Fibroblast of peridontal ligament (primary cell): ENCODE measurements around the gene UBE2Q2.
A peak's percentile ranks its signal among the peaks of the same experiment; 100 is the strongest.
"Not testable (repeated sequence)": the region's sequence is repeated elsewhere in the genome, so short reads cannot be mapped to it uniquely, and the experiment has no call there.

Experiments used
- DNase-seq: peaks from one replicate; pipeline ENCODE4 v3.0.0-alpha.2; 2010; ENCODE audit errors: extremely low read depth

The UBE2Q2 gene

DNA sequence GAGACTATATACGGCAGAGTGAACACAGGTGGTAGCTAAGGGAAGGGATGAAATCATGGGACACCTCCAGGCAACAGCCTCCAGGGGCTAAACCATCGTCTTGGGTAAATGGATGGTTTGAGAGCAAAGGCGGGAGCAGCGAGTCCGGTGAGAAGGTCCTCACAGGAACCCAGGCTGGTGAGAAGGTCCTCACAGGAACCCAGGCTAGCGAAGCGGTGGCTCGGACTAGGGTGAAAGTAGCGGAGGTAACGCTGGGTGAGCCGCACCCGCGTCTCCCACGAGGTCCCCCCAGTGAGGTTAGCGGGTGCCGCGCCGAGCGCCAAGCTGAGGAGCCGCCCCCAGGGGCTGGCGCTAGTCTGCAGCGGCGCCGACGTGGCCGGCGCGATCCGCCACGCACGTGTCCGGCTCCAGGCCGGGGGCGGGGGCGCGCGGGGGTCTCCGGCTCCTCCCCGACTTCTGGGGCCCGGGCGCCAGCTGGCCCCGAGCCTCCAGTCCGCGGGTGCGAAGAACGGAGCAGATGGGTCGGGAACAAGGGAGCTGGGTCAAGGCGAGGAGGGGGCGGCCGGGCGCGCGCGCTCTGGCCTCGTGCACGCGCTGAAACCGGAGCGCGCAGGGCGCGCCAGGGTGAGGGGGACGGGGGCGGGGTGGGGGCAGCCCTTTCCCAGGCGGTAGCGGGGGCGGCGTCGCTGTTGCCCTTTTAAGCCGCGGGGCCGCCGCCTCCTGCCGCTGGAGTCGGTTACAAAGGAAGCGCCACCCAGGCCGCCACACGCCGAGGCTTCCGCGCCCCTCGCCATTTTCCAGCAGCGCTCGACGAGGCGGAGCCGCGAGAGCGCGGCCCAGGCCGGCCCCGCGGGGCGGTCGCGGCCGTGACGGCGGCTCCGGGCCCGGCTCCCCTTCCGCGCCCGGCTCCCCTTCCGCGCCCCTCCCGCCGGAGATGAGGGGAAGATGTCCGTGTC, at the start of gene UBE2Q2:
Gene UBE2Q2, plus strand, starts transcription at position 726 of the 956 bp plus-strand sequence. Its CDS starts 220 bp downstream, at position 946.
- DNase-seq = peak; percentile 54

DNA sequence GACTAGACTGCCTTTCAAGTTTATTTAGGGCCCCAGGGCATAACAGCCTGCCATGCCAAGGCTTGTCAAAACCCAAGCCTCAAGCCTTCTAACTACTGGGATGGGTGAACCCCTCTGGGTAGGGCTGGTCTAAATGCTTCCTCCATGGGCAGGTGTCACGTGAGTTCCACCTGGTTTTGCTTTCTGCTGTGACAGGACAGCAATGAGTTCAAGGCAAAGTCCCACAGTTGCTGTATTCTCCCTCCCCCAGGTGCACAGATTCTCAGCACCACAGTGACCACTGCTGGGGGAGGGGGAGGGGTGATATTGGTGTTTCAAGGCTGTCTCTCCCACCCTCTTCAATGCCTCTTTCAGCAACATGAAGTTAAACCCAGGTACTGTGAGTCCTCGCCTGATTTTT, 46.9 kb upstream of the UBE2Q2 start:
- DNase-seq = no peak

DNA sequence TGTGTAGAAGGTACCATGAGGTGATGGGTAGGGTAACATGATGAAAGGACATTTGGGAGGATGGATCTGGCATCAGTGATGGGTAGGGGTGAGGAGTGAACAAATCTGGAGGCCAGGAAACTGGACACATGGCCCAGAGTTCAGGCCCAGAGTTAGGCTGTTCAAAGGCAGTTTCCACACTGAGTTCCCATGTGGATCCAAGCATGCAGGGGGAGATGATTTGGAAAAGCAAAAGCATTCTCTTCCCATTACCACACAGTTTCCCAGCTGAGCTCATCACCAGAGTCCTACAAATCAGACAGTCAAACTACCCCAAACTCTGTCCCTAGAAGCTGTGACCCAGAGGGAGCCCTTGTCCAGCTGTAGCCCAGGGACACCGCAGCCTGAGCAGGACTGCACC, 46.1 kb upstream of the UBE2Q2 start:
- not testable (repeated sequence) for DNase-seq

DNA sequence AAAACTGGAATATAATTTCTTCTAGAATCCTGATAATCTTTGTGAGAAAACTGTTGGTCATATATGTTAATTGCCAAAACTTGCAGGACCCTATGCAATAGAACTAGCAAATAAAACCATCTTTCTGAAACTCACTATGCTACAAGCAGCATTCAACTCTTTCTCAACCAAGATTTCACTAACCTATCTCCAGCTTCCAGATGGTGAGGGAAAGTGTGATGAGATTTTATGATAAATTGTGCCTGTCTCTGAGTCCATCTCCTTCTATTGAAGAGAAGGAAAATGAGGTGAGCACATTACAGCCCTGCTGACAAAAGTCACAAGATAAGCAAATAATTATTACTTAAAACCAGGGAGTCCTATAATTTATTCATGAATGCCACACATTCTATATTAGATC, 44.1 kb upstream of the UBE2Q2 start:
- DNase-seq = no peak

DNA sequence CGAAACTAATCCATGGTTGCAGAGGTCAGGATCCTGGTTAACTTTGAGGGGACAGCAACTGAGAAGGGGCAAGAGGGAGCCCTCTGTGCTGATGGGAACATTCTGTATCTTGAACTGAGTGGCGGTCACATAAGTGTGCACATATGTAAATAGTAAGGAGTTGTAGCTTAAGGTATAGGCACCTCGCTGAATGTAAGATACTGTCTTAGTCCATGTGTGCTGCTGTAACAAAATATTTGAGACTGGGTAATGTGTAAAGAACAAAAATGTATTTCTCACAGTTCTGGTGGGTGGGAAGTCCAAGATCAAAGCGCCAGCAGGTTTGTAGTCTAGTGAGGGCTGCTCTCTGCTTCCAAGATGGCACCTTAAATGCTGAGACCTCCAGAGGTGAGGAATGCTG, 42.8 kb upstream of the UBE2Q2 start:
- DNase-seq = not testable (repeated sequence)

- DNase-seq = peak; percentile 57
Measured at GRCh38 chr15:75801859-75802593, 41.2 kb upstream of the UBE2Q2 start.

DNA sequence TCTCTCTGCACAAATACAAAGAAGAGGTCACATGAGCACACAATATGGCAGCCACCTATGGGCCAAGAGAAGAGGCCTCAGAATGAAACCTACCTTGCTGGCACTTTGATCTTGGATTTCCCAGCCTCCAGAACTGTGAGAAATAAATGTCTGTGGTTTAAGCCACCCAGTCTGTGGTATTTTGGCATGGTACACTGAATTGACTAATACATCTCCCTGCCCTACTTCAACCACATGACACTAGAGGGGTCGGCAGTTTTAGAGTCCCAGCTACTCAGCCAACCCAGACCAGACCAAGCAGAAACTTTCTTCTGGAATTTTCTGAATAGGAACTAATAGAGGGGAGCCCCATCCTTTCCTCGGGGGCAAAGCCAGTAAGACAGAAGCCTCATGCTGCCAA, 35.8 kb upstream of the UBE2Q2 start:
- peak; percentile 35 for DNase-seq

DNA sequence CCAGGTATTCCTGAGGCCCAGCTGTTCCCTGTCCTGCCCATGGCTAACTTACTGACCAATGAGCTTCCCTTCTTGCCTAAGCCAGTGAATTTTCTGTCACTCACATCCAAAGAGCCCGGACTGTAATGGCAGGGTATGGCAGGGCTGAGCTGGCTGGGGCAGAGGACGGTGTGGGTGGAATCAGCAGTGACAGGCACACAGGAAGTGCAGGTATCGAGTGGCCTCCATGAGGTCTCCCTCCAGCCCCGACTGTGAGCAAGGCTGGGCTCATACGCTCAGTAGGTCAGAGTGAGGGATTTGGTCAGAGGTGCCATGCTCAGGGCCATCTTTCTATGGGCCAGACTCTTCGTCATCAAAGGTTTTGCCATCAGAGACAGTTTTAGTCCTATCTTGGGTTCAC, 35.2 kb upstream of the UBE2Q2 start:
- not testable (repeated sequence) for DNase-seq

- DNase-seq = no peak
Measured at GRCh38 chr15:75808563-75808962, 34.7 kb upstream of the UBE2Q2 start.

DNA sequence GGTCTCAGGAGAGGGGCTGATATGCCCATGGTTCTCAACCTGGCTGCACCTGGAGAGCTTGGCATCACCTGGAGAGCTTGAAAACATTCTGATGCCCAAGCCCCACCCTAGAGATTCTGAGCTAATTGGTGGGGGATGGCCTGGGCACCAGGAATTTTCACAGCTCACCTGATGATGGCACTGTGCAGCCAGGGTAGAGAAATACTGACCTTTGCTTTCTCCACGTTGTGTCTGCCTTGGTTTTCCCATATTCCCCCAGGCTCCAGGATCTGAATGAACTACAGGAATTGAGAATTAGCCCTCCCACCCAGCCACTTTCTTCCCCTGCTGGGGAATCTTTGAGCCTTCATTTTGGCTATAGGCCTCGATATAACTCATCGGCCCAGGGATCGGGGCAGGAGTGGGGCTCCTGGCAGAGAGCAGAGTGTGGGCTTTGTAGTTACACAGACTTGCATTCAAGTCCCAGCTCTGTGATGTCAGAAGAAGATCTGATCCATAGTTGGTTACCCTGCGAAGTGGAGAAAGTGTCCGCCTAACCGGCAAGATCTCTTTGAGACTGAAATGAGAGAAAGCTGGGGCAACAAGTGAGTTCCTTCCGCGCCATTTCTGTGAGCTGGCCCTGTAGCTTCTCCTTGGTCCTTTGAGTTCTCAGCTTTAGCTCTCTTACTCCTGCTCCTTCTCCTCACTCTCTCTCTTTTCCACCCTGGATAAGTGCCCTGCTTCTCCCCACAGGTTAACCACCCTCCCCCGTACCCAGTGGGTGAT, 33.1 kb upstream of the UBE2Q2 start:
- DNase-seq = peak; percentile 24

DNA sequence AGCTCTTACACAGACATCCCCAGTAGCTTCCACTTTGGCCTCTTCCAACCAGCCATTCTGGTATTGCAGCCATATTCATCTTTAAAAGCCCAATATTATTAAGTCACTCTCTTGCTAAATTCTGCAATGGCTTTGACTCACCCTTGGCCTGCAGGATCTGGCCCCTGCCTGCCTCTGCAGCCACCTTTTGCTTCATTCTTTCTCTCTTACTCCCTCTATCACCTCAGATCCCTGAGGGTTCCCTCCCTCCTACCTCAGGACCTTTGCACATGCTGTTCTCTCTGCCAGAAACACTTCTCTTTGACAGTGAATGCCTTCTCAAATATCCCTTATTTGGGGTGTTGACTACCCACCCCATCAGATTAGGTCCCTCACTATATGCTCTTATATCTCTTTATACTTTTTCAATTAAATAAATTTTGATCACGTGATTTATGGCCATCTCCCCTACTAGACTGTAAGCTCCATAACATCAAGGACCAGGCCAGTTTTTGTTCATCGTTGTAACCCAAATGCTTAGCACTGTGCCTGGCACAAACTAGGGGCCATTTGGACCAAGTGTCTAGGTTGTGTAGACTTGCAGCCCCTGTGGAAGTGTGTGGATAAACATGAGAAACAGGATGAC, 32.3 kb upstream of the UBE2Q2 start:
- no peak for DNase-seq

DNA sequence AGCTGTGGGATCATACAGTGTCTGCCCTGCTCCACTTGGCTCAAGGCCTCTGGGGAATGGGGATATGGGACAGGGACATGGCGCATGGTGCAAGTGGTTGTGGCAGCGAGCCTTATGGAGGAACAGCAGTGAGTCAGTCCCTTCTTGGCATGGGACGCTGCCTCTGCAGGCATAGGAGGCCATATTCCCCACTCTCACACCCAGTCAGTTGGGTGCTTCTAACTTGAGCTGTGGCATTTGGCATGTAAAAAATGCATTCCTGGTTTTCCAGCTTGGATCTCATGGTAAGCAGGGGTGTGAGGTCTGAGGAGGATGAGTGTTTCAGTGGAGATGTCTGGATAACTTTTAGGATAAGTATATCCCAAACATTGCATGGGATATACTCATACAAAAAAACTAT, 31.6 kb upstream of the UBE2Q2 start:
- DNase-seq = no peak

DNA sequence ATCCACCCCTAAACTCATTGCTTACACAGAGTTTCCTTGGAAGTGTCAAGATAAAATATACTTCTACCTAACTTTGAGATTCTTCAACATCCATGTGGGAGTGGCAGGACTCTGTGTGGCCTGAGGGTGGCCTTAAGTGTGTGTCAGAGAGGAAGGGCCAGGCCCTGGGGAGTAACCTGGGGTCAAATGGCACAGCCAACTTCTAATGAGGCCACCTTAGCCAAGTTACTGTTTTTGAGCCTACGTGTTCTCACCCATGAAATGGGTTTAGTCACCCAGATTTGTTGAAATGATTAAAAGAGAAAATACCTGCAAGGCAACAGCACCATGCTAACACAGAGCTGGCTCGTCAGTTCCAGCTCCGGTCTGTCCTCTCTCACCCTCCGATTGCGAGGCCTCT, 28.5 kb upstream of the UBE2Q2 start:
- no peak for DNase-seq

DNA sequence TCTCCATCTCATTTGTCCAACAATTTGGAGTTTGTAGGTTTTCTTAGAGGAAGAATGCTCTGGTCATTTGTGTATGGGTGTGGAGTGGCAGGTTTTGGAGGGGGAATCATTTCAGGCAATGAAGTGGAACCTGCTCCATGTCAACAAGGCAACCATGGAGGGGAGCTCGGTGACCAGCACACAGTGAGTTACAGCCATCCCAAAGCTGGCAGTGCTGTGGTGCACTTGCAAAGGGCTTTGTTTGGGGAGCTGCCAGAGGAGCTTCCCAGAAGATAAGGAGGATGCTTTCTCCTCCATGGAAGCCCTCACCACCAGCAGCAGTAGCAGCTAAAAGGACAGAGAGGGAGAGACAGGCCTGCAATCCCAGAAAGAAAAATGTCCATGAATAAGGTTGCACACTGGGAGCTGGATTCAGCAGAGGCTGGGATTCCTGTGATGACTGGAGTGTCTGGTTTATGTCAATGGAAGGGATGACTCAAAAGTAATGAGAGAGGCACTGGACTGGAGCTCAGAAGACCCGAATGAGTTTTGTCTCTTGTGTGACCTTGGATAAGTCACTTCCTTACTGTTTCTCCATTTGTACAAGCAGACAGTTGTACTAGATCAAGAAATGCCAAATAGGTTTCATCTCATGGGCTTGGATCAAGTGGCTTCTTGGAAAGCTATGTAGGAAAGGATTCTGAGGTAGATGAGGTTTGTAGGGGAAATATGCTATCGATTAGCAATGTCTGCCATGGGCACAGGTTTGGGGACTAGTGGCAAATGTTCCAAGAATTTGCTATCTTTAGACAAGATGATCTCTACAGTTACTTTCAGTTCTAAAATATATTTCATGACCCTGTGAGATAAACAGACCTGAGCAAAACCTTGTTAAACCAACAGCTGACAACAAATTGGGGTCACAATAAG, 27.2 kb upstream of the UBE2Q2 start:
- DNase-seq = no peak

DNA sequence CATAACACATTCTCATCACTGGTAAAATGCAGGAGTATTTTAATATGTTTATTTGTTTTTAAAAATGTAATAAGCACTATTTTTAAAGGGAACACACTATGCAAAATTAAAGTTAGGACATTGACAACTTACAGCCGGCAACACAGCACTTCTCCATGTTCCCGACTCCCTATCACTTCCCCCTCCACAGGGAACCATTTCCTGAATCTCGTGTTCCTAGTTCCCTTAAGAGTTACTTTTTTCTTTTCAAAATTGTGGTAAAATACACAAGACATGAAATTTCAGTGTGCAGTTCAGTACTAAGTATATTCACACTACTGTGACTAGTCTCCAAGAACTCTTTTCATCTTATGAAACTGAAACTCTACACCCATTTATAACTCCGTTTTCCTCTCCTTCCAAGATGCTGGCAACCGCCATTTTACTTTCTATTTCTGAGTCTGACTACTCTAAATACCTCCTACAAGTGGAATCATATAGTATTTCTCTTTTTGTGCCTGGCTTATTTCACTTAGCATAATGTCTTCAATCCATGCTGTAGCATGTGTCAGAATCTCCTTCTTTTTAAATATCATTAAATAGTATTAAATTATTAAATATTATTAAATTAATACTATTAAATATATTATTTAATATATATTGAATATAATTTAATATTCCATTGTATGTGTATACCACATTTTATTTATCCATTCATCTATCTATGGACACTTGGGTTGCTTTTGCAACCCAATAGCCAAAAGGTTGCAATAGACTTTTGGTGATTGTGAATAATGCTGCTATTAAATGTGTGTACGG, 25.9 kb upstream of the UBE2Q2 start:
- peak; percentile 68 for DNase-seq

GRCh38 chr15:75820206-75820605, 23.0 kb upstream of the UBE2Q2 start:
- no peak for DNase-seq

DNA sequence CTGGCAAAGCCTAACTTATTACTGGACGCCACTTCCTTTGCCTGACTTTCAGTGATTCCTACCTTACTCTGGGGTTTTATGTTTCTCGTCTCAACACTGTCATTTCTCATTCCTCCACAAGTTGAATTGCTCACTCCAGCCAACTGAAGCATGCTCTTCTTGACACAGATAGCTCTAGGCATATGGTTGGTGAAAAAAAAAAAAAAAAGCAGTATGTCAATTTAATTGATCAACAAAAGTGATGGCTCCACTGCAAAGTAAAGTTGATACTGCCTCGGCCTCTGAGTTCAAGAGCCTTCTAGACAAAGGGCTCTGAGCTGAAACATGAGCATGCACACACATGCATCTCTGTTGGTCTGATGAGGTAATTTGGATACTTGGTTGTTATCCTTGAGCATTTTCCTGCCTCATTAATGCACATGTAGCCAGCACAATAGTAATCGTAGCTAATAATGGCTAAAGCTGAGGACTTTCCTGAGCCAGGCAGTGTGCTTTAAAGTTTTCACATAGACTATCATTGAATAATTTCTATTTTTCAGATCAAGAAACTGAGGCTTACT, 21.4 kb upstream of the UBE2Q2 start:
- DNase-seq = no peak

DNA sequence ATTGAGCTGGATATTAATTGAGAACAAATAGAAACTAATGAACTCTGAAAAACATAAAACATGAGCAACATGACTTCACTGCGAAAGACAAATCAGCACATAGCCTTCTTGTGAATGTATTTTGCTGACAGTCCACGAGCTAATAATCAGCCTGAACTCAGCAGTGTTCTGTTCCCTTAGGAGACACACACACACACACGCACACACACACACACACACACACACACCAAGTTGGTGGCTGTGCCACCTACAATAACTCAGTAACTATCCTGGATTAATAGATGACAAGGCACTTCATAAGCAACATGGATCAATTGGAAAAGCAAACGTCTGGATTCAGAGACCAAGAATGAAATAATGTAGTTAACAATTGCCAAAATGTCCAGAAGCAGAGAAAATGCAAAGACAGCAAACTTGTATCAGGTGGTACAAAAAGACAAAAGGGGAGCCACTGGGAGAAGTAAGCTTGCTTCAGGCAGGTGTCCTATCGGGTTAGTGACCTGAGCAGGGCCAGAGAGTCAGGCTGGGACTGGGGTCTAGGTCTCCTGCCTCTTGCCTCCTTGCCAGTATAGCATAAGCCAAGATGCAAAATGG, 20.5 kb upstream of the UBE2Q2 start:
- DNase-seq = no peak
